HCT116 (cell line): ENCODE measurements around the gene KRT2. TPM values are rescaled to one million over a fixed set of nuclear protein-coding genes. Genes with fewer than 3 reads are reported as not detected.

Experiments used
- ATAC-seq: fragments of 200-7000 bp; cut with Tn5 transposase; 2 replicates; pipeline ENCODE4 v1.9.1; 2020; ENCODE audit warnings: mild to moderate bottlenecking, moderate library complexity
- BruUV-seq: library from RNA; stranded (reverse); fragments of 400-500 nt; replicated peaks from 2 replicates; lab custom pipeline; 2021; lab: Mats Ljungman, UMichigan
- CTCF ChIA-PET: fragments of 300-600 bp; sonication (Branson Sonifier 250); formaldehyde crosslinking; loops from one replicate; lab custom pipeline; 2021; ENCODE audit warnings: antibody characterized with exemption; lab: Charles Lee
- POLR2A ChIA-PET: fragments of 300-600, 350-600 bp; sonication (Branson Sonifier 250); formaldehyde crosslinking; loops from one replicate; lab custom pipeline; 2021; ENCODE audit warnings: antibody characterized with exemption; lab: Charles Lee
- RAD21 ChIA-PET, 2 experiments: fragments of 300-600 bp; sonication (Branson Sonifier 250); formaldehyde crosslinking; loops; one replicate each; lab custom pipeline; 2023; ENCODE audit warnings: low total read pairs in 2 of 2; ENCODE audit not compliant: uncharacterized antibody in 2 of 2, unreplicated experiment in 2 of 2, low non-redundant PET in 1 of 2; lab: Charles Lee
- DNase-seq: peaks from one replicate; pipeline ENCODE4 v3.0.0-alpha.2; 2010; ENCODE audit warnings: low read depth, low spot score
- H2AFZ ChIP-seq: fragments of 200-600 bp; shearing (Covaris generic), sonication (generic); 2 replicates; pipeline ENCODE4 v1.6.1; 2017; ENCODE audit warnings: low read depth, mixed run types, mixed read lengths, antibody characterized with exemption, low read length; ENCODE audit not compliant: poor library complexity, severe bottlenecking
- H3K27ac ChIP-seq: 2 replicates; pipeline ENCODE4 v1.5.1; 2012; ENCODE audit warnings: low read depth, low read length
- H3K27me3 ChIP-seq: fragments of 200-600 bp; sonication (generic); 2 replicates; pipeline ENCODE4 v1.6.1; 2016; ENCODE audit warnings: mixed run types, low read length, mixed read lengths; ENCODE audit not compliant: insufficient read depth
- H3K36me3 ChIP-seq, 2 experiments: fragments of 200-500 bp in 1 of 2; fragments of 200-600 bp in 1 of 2; sonication (Bioruptor generic) in 1 of 2; sonication (generic) in 1 of 2; 2 replicates each; pipeline versions ENCODE4 v1.5.1 to v1.6.1; 2014 to 2016; ENCODE audit warnings: low read length in 2 of 2, inconsistent platforms in 1 of 2, mixed read lengths in 1 of 2, mixed run types in 1 of 2; ENCODE audit not compliant: insufficient read depth in 2 of 2, control insufficient read depth in 1 of 2
- H3K4me1 ChIP-seq, 2 experiments: fragments of 200-600 bp in 1 of 2; sonication (generic) in 1 of 2; 2 replicates each; pipeline versions ENCODE4 v1.5.1 to v1.6.1; 2012 to 2017; ENCODE audit warnings: low read length in 2 of 2, inconsistent platforms in 1 of 2, mild to moderate bottlenecking in 1 of 2, mixed read lengths in 1 of 2, mixed run types in 1 of 2, moderate library complexity in 1 of 2; ENCODE audit not compliant: insufficient read depth in 2 of 2, control insufficient read depth in 1 of 2
- H3K4me2 ChIP-seq: fragments of 200-600 bp; sonication (generic); 2 replicates; pipeline ENCODE4 v1.6.1; 2017; ENCODE audit warnings: mixed run types, low read length, mixed read lengths
- H3K4me3 ChIP-seq, 2 experiments: fragments of 200-600 bp in 1 of 2; sonication (generic) in 1 of 2; replicated peaks in 1 of 2; 2 replicates each; pipeline ENCODE4 v1.5.1; 2011 to 2016; ENCODE audit warnings: low read length in 2 of 2, control low read depth in 1 of 2, low read depth in 1 of 2, mild to moderate bottlenecking in 1 of 2, mixed read lengths in 1 of 2, mixed run types in 1 of 2
- H3K79me2 ChIP-seq: fragments of 200-600 bp; sonication (generic); 2 replicates; pipeline ENCODE4 v1.6.1; 2017; ENCODE audit warnings: mild to moderate bottlenecking, mixed run types, low read length, moderate library complexity, mixed read lengths; ENCODE audit not compliant: insufficient read depth
- H3K9ac ChIP-seq: fragments of 200-600 bp; sonication (generic); 2 replicates; pipeline ENCODE4 v1.6.1; 2016; ENCODE audit warnings: low read length, mixed read lengths
- H3K9me2 ChIP-seq: fragments of 200-600 bp; sonication (generic), shearing (Covaris generic); 2 replicates; pipeline ENCODE4 v1.6.1; 2017; ENCODE audit warnings: mixed run types, mild to moderate bottlenecking, moderate library complexity; ENCODE audit not compliant: insufficient read depth
- H3K9me3 ChIP-seq, 2 experiments: fragments of 200-500 bp in 1 of 2; fragments of 200-600 bp in 1 of 2; sonication (Bioruptor generic) in 1 of 2; sonication (generic) in 1 of 2; 2 replicates each; pipeline ENCODE4 v1.6.1; 2014 to 2017; ENCODE audit warnings: low read length in 2 of 2, mixed read lengths in 2 of 2, inconsistent platforms in 1 of 2, low read depth in 1 of 2, mild to moderate bottlenecking in 1 of 2, mixed run types in 1 of 2, moderate library complexity in 1 of 2; ENCODE audit not compliant: control insufficient read depth in 1 of 2, insufficient read depth in 1 of 2
- H4K20me1 ChIP-seq: fragments of 200-600 bp; sonication (generic), shearing (Covaris generic); 2 replicates; pipeline ENCODE4 v1.6.1; 2017; ENCODE audit warnings: mixed run types, mild to moderate bottlenecking, moderate library complexity; ENCODE audit not compliant: insufficient read depth
- ATF3 ChIP-seq: IDR thresholded peaks from 2 replicates; pipeline ENCODE4 v1.6.1; 2012
- CBX3 ChIP-seq: IDR thresholded peaks from 2 replicates; pipeline ENCODE4 v1.6.1; 2012; ENCODE audit warnings: low read depth
- CEBPB ChIP-seq: IDR thresholded peaks from 2 replicates; pipeline ENCODE4 v1.6.1; 2012; ENCODE audit warnings: low read depth
- CTCF ChIP-seq, 3 experiments: fragments of 200-600 bp in 1 of 3; sonication (generic) in 1 of 3; IDR thresholded peaks in 2 of 3; conservative IDR thresholded peaks in 1 of 3; 2 replicates each; pipeline ENCODE4 v1.5.1; 2012 to 2017; ENCODE audit warnings: low read depth in 2 of 3, low read length in 2 of 3, antibody characterized with exemption in 1 of 3, borderline replicate concordance in 1 of 3, control low read depth in 1 of 3, mild to moderate bottlenecking in 1 of 3, mixed read lengths in 1 of 3, mixed run types in 1 of 3, moderate library complexity in 1 of 3; ENCODE audit not compliant: insufficient read depth in 1 of 3
- EZH2 ChIP-seq: fragments of 200-600 bp; sonication (generic); IDR thresholded peaks from 2 replicates; pipeline ENCODE4 v1.6.1; 2017; ENCODE audit warnings: antibody characterized with exemption, mixed run types
- FOSL1 ChIP-seq: IDR thresholded peaks from 2 replicates; pipeline ENCODE4 v1.6.1; 2012; ENCODE audit warnings: low read depth
- JUND ChIP-seq: IDR thresholded peaks from 2 replicates; pipeline ENCODE4 v1.6.1; 2012
- MAX ChIP-seq: IDR thresholded peaks from 2 replicates; pipeline ENCODE4 v1.6.1; 2012
- POLR2AphosphoS5 ChIP-seq: IDR thresholded peaks from 2 replicates; pipeline ENCODE4 v1.6.1; 2011; ENCODE audit warnings: mild to moderate bottlenecking, low read depth, low read length, moderate library complexity
- RAD21 ChIP-seq: IDR thresholded peaks from 2 replicates; pipeline ENCODE4 v1.6.1; 2012; ENCODE audit warnings: low read depth, mild to moderate bottlenecking
- REST ChIP-seq: IDR thresholded peaks from 2 replicates; pipeline ENCODE4 v1.6.1; 2012; ENCODE audit warnings: low read depth
- SP1 ChIP-seq: IDR thresholded peaks from 2 replicates; pipeline ENCODE4 v1.6.1; 2012; ENCODE audit warnings: low read depth
- SRF ChIP-seq: IDR thresholded peaks from 2 replicates; pipeline ENCODE4 v1.6.1; 2012; ENCODE audit warnings: low read depth
- TCF7L2 ChIP-seq: IDR thresholded peaks from 2 replicates; pipeline ENCODE4 v1.7.0; 2011; ENCODE audit warnings: borderline replicate concordance, inconsistent platforms; ENCODE audit not compliant: insufficient read depth, insufficient read length; ENCODE audit errors: extremely low read depth
- YY1 ChIP-seq: IDR thresholded peaks from 2 replicates; pipeline ENCODE4 v1.6.1; 2011; ENCODE audit warnings: low read length, low read depth, moderate library complexity, mild to moderate bottlenecking; ENCODE audit not compliant: insufficient replicate concordance; ENCODE audit errors: extremely low read depth
- ZBTB33 ChIP-seq: IDR thresholded peaks from 2 replicates; pipeline ENCODE4 v1.6.1; 2011; ENCODE audit warnings: mild to moderate bottlenecking, low read length, moderate library complexity; ENCODE audit not compliant: insufficient replicate concordance; ENCODE audit errors: extremely low read depth
- ZNF274 ChIP-seq: fragments of 200-500 bp; sonication (Bioruptor generic); IDR thresholded peaks from 2 replicates; pipeline ENCODE4 v1.6.1; 2014; ENCODE audit warnings: mild to moderate bottlenecking, low read depth, low read length, inconsistent platforms
- intact Hi-C: fragments of 100-400 bp; cut with micrococcal nuclease; formaldehyde crosslinking; loops from 2 replicates; pipeline ENCODE4 v1.10.0; 2022
- total RNA-seq: library from RNA; stranded (reverse); gene quantifications from one replicate; pipeline ENCODE4 v1.2.1, GENCODE V29; 2021; ENCODE audit not compliant: unreplicated experiment

The KRT2 gene
- total RNA-seq, 1 experiment from 2014 or later: not detected

GRCh38 chr12:52600941-52601481 is 51.0 kb downstream of the KRT2 start, which contains the start of gene KRT72:
Gene KRT72, minus strand, starts transcription at chr12:52601463. Its CDS starts 11 bp downstream, at chr12:52601452.
- H3K4me3 ChIP-seq: no peak within 1 kb of the TSS
- intact Hi-C loops: no loop called here
- no peak for DNase-seq
- ChIA-PET RAD21 (no interaction called here), CTCF (no interaction called here)
- H3K4me1 ChIP-seq: peaks cover 0 to 21% of the 10 kb centered on the region in 2 experiments; a peak in 3 of 4 replicates
- no peaks in the 10 kb centered on the region; the same call in 1 of the 2 replicates for H3K27me3 ChIP-seq
- no peaks in the 10 kb centered on the region for H3K79me2 ChIP-seq
- no peak for TF ChIP-seq EZH2
- TF ChIP-seq RAD21: no peak
- no peak for TF ChIP-seq ZNF274
- no peak for TF ChIP-seq REST
- TF ChIP-seq YY1: no peak
- no peak for TF ChIP-seq SP1
- TF ChIP-seq ZBTB33: no peak
- TF ChIP-seq JUND: no peak
- TF ChIP-seq SRF: no peak
- TF ChIP-seq TCF7L2: no peak
- TF ChIP-seq CTCF (IDR thresholded peaks at IDR 0.05 in 2 of 3, conservative IDR thresholded peaks at IDR 0.05 in 1 of 3; ENCODE audit: borderline replicate concordance in 1 of 3, insufficient read depth in 1 of 3, low read depth in 2 of 3, low read length in 2 of 3): no peak
- no peak for TF ChIP-seq POLR2AphosphoS5
- no peak for TF ChIP-seq MAX
- no peak for TF ChIP-seq FOSL1
- no peak for TF ChIP-seq ATF3
- no peak for TF ChIP-seq CEBPB
- TF ChIP-seq CBX3: no peak
- TF ChIP-seq, all 23 proteins: peak for 0
- H3K4me2 ChIP-seq: no peak within 1 kb of the TSS
- H3K9me3 ChIP-seq: no peaks in the 10 kb centered on the region
- no peak within 1 kb of the TSS for H2AFZ ChIP-seq
- H3K27ac ChIP-seq: no peak within 1 kb of the TSS
- no peaks in the 10 kb centered on the region for H3K36me3 ChIP-seq
- ATAC-seq: no peak
- no peaks in the 10 kb centered on the region for H4K20me1 ChIP-seq
- H3K9me2 ChIP-seq: no peaks in the 10 kb centered on the region
- POLR2A ChIA-PET: no interaction called here
- no TSS peak for BruUV-seq
- H3K9ac ChIP-seq: no peak within 1 kb of the TSS
